HEK293 (cell line): ENCODE results near the gene HDHD2.
"Not testable (repeated sequence)": the region's sequence is repeated elsewhere in the genome, so short reads cannot be mapped to it uniquely, and the experiment has no call there.

ENCODE experiments used
- CTCF ChIP-seq: fragments of 450-650 bp; formaldehyde crosslinking; IDR thresholded peaks from 2 replicates; pipeline ENCODE4 v1.5.1; 2016; ENCODE audit warnings: missing biosample characterization, missing genetic modification characterization
- KLF16 ChIP-seq: fragments of 450-650 bp; formaldehyde crosslinking; IDR thresholded peaks from 2 replicates; pipeline ENCODE4 v1.5.1; 2017; ENCODE audit warnings: missing biosample characterization, missing genetic modification characterization
- REST ChIP-seq: fragments of 450-650 bp; formaldehyde crosslinking; IDR thresholded peaks from 2 replicates; pipeline ENCODE4 v1.5.1; 2016; ENCODE audit warnings: missing biosample characterization, missing genetic modification characterization
- SCRT2 ChIP-seq: fragments of 450-650 bp; formaldehyde crosslinking; IDR thresholded peaks from 2 replicates; pipeline ENCODE4 v1.5.1; 2016; ENCODE audit warnings: missing biosample characterization, missing genetic modification characterization
- ZBTB1 ChIP-seq: fragments of 450-650 bp; formaldehyde crosslinking; IDR thresholded peaks from 2 replicates; pipeline ENCODE4 v1.5.1; 2016; ENCODE audit warnings: missing biosample characterization, missing genetic modification characterization
- ZBTB10 ChIP-seq: fragments of 450-650 bp; formaldehyde crosslinking; IDR thresholded peaks from 2 replicates; pipeline ENCODE4 v1.5.1; 2016; ENCODE audit warnings: missing biosample characterization, missing genetic modification characterization
- ZBTB6 ChIP-seq: fragments of 450-650 bp; formaldehyde crosslinking; IDR thresholded peaks from 2 replicates; pipeline ENCODE4 v1.5.1; 2017; ENCODE audit warnings: missing biosample characterization, missing genetic modification characterization
- ZNF18 ChIP-seq: fragments of 450-650 bp; formaldehyde crosslinking; IDR thresholded peaks from 2 replicates; pipeline ENCODE4 v1.5.1; 2016; ENCODE audit warnings: missing biosample characterization, missing genetic modification characterization
- ZNF239 ChIP-seq: fragments of 450-650 bp; formaldehyde crosslinking; IDR thresholded peaks from 2 replicates; pipeline ENCODE4 v1.5.1; 2016; ENCODE audit warnings: missing biosample characterization, missing genetic modification characterization
- ZNF404 ChIP-seq: fragments of 450-650 bp; formaldehyde crosslinking; IDR thresholded peaks from 2 replicates; pipeline ENCODE4 v1.5.1; 2017; ENCODE audit warnings: missing biosample characterization, missing genetic modification characterization
- ZNF426 ChIP-seq: fragments of 450-650 bp; formaldehyde crosslinking; IDR thresholded peaks from 2 replicates; pipeline ENCODE4 v1.5.1; 2017; ENCODE audit warnings: missing biosample characterization, missing genetic modification characterization, mild to moderate bottlenecking, inconsistent platforms, moderate library complexity
- ZNF510 ChIP-seq: fragments of 450-650 bp; formaldehyde crosslinking; IDR thresholded peaks from 2 replicates; pipeline ENCODE4 v1.5.1; 2018; ENCODE audit warnings: mild to moderate bottlenecking, missing genetic modification characterization, missing biosample characterization; ENCODE audit not compliant: insufficient replicate concordance
- ZNF560 ChIP-seq: fragments of 450-650 bp; formaldehyde crosslinking; IDR thresholded peaks from 2 replicates; pipeline ENCODE4 v1.5.1; 2017; ENCODE audit warnings: missing biosample characterization, missing genetic modification characterization, borderline replicate concordance
- ZNF830 ChIP-seq: fragments of 450-650 bp; IDR thresholded peaks from 2 replicates; pipeline ENCODE4 v1.5.0; 2018; ENCODE audit warnings: missing biosample characterization, missing genetic modification characterization, low read depth, mild to moderate bottlenecking, moderate library complexity

- not testable (repeated sequence) for TF ChIP-seq ZNF426; SCRT2 (tag by site-specific recombination); CTCF (tag by site-specific recombination); ZNF510 (tag by site-specific recombination); REST (tag by site-specific recombination); ZNF560 (tag by site-specific recombination); ZNF239 (tag by site-specific recombination); ZNF830; ZBTB1 (tag by site-specific recombination); ZBTB6 (tag by site-specific recombination); KLF16 (tag by site-specific recombination); ZBTB10; ZNF18; ZNF404 (tag by site-specific recombination)
Observed at GRCh38 chr18:47158404-47158803, 8.1 kb upstream of the HDHD2 start.
